Ishikawa (cell line): ENCODE results near the gene FHIT.

Experiments
- CEBPB ChIP-seq: IDR thresholded peaks from 2 replicates; pipeline ENCODE4 v1.6.1; 2012
- CREB1 ChIP-seq: IDR thresholded peaks from 2 replicates; pipeline ENCODE4 v1.6.1; 2012; ENCODE audit warnings: low read depth
- EGR1 ChIP-seq: IDR thresholded peaks from 2 replicates; pipeline ENCODE4 v1.6.1; 2012
- EP300 ChIP-seq: IDR thresholded peaks from 2 replicates; pipeline ENCODE4 v1.6.1; 2012; ENCODE audit warnings: borderline replicate concordance
- FOXM1 ChIP-seq: IDR thresholded peaks from 2 replicates; pipeline ENCODE4 v1.6.1; 2012; ENCODE audit warnings: low read depth, borderline replicate concordance
- MAX ChIP-seq: IDR thresholded peaks from 2 replicates; pipeline ENCODE4 v1.6.1; 2012
- NFIC ChIP-seq: IDR thresholded peaks from 2 replicates; pipeline ENCODE4 v1.6.1; 2012
- RAD21 ChIP-seq: IDR thresholded peaks from 2 replicates; pipeline ENCODE4 v1.6.1; 2012; ENCODE audit warnings: low read depth
- REST ChIP-seq: IDR thresholded peaks from 2 replicates; pipeline ENCODE4 v1.6.1; 2012; ENCODE audit warnings: low read depth, mild to moderate bottlenecking
- TAF1 ChIP-seq: IDR thresholded peaks from 2 replicates; pipeline ENCODE4 v1.6.1; 2012; ENCODE audit warnings: low read depth, mild to moderate bottlenecking
- TCF12 ChIP-seq: IDR thresholded peaks from 2 replicates; pipeline ENCODE4 v1.6.1; 2012; ENCODE audit warnings: low read depth
- TEAD4 ChIP-seq: IDR thresholded peaks from 2 replicates; pipeline ENCODE4 v1.6.1; 2012
- YY1 ChIP-seq: IDR thresholded peaks from 2 replicates; pipeline ENCODE4 v1.6.1; 2012; ENCODE audit warnings: low read depth
- ZBTB7A ChIP-seq: IDR thresholded peaks from 2 replicates; pipeline ENCODE4 v1.6.1; 2012; ENCODE audit warnings: low read depth

- TF ChIP-seq CEBPB (no peak), FOXM1 (no peak), EP300 (no peak), MAX (no peak), TAF1 (no peak), REST (no peak), TEAD4 (no peak), EGR1 (no peak), CREB1 (no peak), NFIC (no peak), RAD21 (no peak), YY1 (no peak), ZBTB7A (no peak), TCF12 (no peak)
Observed at GRCh38 chr3:59953104-59953503, 1298.1 kb downstream of the FHIT start.
